ENCODE results near the gene ANO4.

Gene ANO4

DNA sequence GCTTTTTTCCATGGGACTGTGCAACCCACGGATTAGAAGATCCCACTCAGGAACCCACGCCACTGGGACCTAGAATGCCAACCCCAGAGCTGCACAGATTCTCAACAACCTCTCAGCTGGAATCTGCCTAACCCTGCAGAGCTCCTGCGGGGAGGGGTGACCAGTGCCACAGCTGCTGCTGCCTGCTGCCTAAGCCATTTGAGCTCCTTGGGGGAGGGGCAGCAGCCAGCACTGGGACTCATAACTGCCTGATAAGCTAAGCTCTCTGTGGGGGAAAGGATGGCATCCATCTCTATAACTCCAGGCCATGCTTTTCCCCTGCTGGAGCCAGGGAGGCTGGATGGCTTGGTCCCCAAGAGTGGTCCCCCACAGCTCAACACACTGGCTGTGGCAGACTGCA is 232.6 kb downstream of the ANO4 start:
- Histone ChIP-seq H3K27ac (no peak overlapping the region), H3K4me3 (ENCODE audit: low read depth in 1 of 2, low read length in 1 of 2) (no peak overlapping the region), H3K4me1 (ENCODE audit: control insufficient read depth in 1 of 2, insufficient read depth in 1 of 2, low read depth in 1 of 2, low read length in 1 of 2) (no peaks in the 10 kb centered on the region), H3K36me3 (no peaks in the 10 kb centered on the region), H3K9me3 (no peaks in the 10 kb centered on the region), H3K27me3 (no peaks in the 10 kb centered on the region)
- TF ChIP-seq, protein P1, sequence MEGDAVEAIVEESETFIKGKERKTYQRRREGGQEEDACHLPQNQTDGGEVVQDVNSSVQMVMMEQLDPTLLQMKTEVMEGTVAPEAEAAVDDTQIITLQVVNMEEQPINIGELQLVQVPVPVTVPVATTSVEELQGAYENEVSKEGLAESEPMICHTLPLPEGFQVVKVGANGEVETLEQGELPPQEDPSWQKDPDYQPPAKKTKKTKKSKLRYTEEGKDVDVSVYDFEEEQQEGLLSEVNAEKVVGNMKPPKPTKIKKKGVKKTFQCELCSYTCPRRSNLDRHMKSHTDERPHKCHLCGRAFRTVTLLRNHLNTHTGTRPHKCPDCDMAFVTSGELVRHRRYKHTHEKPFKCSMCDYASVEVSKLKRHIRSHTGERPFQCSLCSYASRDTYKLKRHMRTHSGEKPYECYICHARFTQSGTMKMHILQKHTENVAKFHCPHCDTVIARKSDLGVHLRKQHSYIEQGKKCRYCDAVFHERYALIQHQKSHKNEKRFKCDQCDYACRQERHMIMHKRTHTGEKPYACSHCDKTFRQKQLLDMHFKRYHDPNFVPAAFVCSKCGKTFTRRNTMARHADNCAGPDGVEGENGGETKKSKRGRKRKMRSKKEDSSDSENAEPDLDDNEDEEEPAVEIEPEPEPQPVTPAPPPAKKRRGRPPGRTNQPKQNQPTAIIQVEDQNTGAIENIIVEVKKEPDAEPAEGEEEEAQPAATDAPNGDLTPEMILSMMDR (IDR thresholded peaks at IDR 0.05): no peak

DNA sequence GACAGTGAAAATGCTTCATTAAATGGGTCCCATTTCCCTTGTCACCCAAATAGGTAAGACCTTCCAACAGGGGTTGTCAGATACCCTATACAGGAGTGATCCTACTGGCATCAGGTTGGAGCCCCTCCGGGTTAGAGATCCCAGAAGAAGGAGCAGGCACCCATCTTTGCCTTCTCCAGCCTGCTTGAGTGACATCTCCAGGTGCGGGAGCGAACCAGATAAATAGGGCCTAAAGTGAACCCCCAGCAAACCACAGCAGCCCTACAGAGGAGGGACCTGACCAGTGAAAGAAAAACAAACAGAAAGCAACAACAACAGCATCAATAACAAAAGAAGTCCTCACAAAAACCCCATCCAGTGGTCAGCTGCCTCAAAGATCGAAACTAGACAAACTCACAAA is 233.2 kb downstream of the ANO4 start:
- Histone ChIP-seq H3K4me3 (ENCODE audit: low read depth in 1 of 2, low read length in 1 of 2) (no peak overlapping the region), H3K27ac (no peak overlapping the region), H3K4me1 (ENCODE audit: control insufficient read depth in 1 of 2, insufficient read depth in 1 of 2, low read depth in 1 of 2, low read length in 1 of 2) (no peaks in the 10 kb centered on the region), H3K9me3 (no peaks in the 10 kb centered on the region), H3K27me3 (no peaks in the 10 kb centered on the region), H3K36me3 (no peaks in the 10 kb centered on the region)
- TF ChIP-seq, protein P1 (IDR thresholded peaks at IDR 0.05): no peak

DNA sequence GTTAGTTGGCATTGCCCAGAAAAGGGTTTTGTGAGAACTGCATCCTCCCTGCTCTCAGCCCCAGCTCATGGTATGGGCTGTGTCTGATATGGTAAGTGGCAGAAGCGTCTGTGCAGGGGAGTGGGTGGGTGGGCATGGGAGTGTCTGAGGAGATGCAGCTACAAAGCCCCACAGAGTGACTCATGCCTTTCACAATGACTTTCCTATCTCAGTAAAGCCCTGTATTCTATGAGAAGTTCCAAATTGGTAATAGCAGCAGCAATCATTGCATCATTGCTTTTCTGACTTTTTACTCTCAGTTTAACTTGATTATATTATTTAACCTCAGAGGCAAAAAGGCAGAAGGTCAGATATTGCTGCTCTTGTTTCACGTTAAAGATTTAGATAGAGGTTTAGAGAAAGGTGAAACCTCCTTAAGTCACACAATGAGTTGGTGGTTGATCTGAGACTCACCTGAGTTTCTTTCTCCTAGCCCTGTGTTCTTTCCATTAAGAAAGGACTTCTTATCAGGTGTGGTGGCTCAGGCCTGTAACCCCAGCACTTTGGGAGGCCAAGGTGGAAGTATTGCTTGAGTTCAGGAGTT is 243.8 kb downstream of the ANO4 start:
- no peak overlapping the region for H3K27ac ChIP-seq
- TF ChIP-seq, protein P1 (IDR thresholded peaks at IDR 0.05): no peak
- H3K9me3 ChIP-seq: no peaks in the 10 kb centered on the region
- H3K36me3 ChIP-seq: no peaks in the 10 kb centered on the region
- H3K4me3 ChIP-seq (ENCODE audit: low read depth in 1 of 2, low read length in 1 of 2): no peak overlapping the region
- H3K27me3 ChIP-seq: no peaks in the 10 kb centered on the region
- no peaks in the 10 kb centered on the region for H3K4me1 ChIP-seq (ENCODE audit: control insufficient read depth in 1 of 2, insufficient read depth in 1 of 2, low read depth in 1 of 2, low read length in 1 of 2)

DNA sequence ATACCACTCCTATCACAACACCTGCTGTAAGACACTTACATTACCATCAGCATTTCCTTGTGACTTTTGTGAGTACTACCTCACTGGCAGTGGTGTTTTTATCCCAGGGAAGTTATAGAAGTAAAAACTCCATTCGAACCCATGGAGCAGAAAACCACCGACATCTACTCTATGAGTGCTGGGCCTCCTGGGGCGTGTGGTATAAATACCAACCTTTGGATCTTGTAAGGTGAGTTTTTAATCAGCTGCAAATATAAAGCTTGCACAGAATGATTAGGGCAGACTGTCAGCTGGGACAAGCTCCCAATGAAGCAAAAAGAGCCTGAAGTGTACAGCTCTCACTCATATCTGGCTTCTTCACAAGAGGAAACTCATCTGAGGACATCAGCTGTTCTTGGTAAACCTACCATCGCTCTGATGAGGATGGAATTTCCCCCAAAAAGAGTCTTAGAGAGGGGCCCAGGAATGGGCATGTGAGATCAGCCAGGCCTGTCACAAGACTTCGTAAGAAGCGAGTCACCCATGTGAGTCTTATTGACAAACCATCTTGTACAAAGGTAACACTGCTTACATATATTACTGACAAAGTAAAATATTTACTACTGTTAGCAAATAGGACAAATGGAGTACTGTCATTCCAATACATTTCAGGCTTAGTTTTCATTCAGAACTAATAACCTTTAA is 245.4 kb downstream of the ANO4 start:
- Histone ChIP-seq H3K9me3 (no peaks in the 10 kb centered on the region), H3K27me3 (no peaks in the 10 kb centered on the region), H3K27ac (no peak overlapping the region), H3K36me3 (no peaks in the 10 kb centered on the region), H3K4me1 (ENCODE audit: control insufficient read depth in 1 of 2, insufficient read depth in 1 of 2, low read depth in 1 of 2, low read length in 1 of 2) (no peaks in the 10 kb centered on the region), H3K4me3 (ENCODE audit: low read depth in 1 of 2, low read length in 1 of 2) (no peak overlapping the region)
- TF ChIP-seq, protein P1 (IDR thresholded peaks at IDR 0.05): no peak

DNA sequence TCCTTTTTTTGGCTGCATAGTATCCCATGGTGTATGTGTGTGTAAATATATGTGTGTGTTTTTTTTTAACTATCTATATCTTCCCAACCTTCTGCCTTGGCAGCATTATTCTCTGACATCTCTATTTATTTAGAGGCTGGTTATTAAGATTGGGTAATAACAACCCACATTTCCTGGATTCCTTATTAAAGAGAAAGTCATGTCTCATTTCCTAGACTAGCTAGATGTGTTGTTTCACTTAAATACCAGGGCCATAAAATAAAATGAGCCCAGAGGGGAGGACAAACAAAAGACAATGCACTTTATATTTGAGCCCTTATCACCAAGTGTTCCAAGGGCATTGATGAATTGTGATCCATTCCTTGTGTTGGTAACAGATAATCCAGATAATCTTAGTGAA is 246.4 kb downstream of the ANO4 start:
- H3K4me3 ChIP-seq (ENCODE audit: low read depth in 1 of 2, low read length in 1 of 2): no peak overlapping the region
- TF ChIP-seq, protein P1 (IDR thresholded peaks at IDR 0.05): no peak
- no peaks in the 10 kb centered on the region for H3K36me3 ChIP-seq
- no peaks in the 10 kb centered on the region for H3K27me3 ChIP-seq
- H3K4me1 ChIP-seq (ENCODE audit: control insufficient read depth in 1 of 2, insufficient read depth in 1 of 2, low read depth in 1 of 2, low read length in 1 of 2): no peaks in the 10 kb centered on the region
- no peaks in the 10 kb centered on the region for H3K9me3 ChIP-seq
- H3K27ac ChIP-seq: no peak overlapping the region
